Activated CD8-positive, alpha-beta memory T cell treated with anti-CD3 and anti-CD28 coated beads, Interleukin-2, amount 50 U/mL, for 4 hours (primary cell): Measurements from ENCODE around the gene RUBCN.
"Not testable (repeated sequence)": the region's sequence is repeated elsewhere in the genome, so short reads cannot be mapped to it uniquely, and the experiment has no call there.

Source experiments
- DNase-seq: peaks from one replicate; pipeline ENCODE4 v3.0.0-alpha.2; 2020

RUBCN gene

GRCh38 chr3:197656960-197657359 is 79.7 kb downstream of the RUBCN start:
- DNase-seq, result not testable (repeated sequence)

DNA sequence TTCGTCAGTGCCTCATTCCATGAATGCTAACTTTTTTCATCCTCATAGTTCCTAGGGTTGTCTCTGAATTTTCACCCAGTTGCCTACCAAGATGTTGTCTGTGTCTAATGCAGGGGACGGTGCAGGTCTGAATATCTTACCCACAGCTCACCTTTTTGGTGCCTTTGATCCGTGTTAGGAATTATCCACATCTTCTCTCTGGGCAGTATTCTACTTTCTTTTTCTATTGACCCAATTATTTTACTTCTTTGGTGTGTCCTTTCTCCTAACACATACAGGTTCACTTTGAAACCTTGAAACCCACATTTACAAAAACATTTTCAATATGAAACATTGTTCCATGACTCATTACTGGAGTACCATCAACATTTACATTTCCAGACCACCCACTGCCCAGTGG is 80.6 kb downstream of the RUBCN start:
- not testable (repeated sequence) for DNase-seq

DNA sequence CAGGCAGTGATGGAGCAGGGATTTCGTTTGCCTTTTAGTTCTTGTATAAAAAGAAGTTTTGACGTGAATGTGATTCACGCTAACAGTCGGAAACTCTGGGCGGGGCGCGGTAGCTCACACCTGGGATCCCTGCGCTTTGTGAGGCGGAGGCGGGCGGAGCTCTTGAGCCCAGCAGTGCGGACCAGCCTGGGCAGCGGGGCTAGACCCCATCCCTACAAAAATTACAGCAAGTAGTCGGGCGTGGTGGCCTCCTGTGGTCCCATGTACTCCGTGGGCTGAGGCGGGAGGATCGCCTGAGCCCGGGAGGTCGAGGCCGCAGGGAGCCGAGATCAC is 81.7 kb downstream of the RUBCN start:
- DNase-seq, result not testable (repeated sequence)

DNA sequence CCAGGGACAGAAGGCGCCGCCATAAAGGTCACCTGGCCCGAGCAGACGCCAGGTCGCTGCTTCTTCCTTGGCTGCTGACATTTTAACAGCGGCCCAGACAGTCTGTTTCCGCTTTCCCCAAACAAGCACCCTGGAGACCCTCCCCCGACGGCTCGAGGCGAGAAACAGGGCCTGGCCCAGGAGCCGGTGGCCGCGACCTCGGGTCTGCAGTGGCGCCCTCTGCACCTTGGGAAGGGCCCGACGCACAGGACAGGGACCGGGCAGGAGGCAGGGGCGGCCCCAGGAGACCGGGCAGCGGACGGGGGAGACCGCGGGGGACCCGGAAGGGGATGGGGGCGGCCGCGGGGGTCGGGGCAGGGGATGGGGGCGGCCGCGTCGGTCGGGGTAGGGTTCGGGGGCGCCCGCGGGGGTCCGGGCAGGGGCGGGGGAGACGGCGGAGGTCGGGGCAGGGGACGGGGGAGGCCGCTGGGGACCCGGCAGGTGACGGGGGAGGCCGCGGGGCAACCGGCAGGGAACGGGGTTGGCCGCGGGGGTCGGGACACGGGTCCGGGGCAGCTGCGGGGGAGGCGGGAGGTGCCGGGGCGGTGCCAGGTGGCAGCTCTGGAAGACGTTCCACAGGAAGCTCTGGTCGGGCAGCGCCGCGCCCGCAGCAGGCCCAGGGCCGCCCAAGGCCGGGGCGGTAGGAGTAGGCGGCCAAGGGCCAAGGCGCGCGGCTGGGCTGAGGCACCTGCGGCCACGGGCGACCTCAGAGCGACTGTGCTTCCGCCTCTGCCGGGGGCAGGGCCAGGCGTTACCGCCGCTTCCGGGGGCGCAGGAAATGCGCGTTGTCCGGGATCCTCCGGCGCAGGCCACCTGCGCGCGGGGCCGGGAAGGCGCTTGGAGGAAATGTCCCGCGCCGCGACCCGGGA is 82.4 kb downstream of the RUBCN start:
- peak; percentile 31 for DNase-seq

DNA sequence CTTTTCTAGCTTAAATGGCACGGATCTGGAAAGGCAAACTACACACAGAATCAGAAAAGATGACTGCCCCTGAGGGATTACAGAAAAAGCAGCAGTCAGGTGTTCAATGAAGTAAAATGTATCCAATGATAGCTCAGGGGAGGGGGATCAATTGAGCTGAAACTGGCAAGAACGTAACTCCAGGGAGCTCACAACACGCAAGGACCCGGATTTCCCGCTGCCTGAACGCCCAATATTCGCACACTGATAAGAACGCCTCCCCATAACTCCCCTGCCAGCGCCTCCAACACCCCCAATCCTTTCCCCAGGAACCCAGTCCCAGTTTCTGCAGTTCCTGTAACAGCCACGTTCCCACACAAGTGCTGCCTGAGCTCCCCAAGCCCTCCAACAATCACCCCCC is 83.8 kb downstream of the RUBCN start:
- DNase-seq, result not testable (repeated sequence)

- DNase-seq, result not testable (repeated sequence)
These were observed 89.1 kb downstream of the RUBCN start for GRCh38 chr3:197647649-197648048.

- DNase-seq, result not testable (repeated sequence)
These were observed 89.5 kb downstream of the RUBCN start for GRCh38 chr3:197647191-197647590.

- not testable (repeated sequence) for DNase-seq
These were observed 90.4 kb downstream of the RUBCN start for GRCh38 chr3:197646294-197646693.

DNA sequence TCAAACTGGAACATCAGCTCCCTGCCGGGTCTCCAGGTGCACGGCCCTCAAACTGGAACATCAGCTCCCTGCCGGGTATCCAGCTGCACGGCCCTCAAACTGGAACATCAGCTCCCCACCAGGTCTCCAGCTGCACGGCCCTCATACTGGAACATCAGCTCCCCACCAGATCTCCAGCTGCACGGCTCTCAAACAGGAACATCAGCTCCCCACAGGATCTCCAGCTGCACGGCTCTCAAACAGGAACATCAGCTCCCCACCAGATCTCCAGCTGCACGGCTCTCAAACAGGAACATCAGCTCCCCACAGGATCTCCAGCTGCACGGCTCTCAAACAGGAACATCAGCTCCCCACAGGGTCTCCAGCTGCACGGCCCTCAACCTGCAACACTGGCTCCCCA is 99.1 kb downstream of the RUBCN start:
- not testable (repeated sequence) for DNase-seq

- DNase-seq, result not testable (repeated sequence)
These were observed 104.7 kb downstream of the RUBCN start for GRCh38 chr3:197631989-197632388.

DNA sequence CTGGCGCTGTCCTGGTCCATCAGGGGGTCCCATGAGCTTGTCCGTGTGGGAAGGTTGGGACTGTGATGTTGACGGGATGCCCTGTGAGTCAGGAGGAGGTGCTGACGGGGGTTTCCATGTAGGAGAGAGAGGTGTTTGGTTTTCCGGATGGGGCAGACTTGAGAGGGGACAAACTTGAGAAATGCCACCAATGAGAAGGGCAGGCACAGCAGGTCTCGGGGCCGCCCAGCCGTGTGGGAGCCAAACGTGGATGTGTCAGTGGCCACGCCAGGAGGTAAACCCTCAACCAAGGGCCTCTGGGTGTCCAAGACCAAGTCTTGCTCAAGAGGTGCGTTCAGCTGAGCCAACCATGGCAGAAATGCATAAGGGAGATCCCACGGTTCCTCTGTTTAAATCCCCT is 105.9 kb downstream of the RUBCN start:
- not testable (repeated sequence) for DNase-seq

- DNase-seq, result not testable (repeated sequence)
These were observed 107.4 kb downstream of the RUBCN start for GRCh38 chr3:197629286-197629685.

GRCh38 chr3:197627772-197628523 is 108.8 kb downstream of the RUBCN start:
- DNase-seq, result peak; percentile 88

GRCh38 chr3:197627158-197627771 is 109.4 kb downstream of the RUBCN start:
- not testable (repeated sequence) for DNase-seq

- DNase-seq, result not testable (repeated sequence)
These were observed 110.1 kb downstream of the RUBCN start for GRCh38 chr3:197626404-197627157.

GRCh38 chr3:197621478-197621877 is 115.2 kb downstream of the RUBCN start:
- DNase-seq, result not testable (repeated sequence)
